H1 (cell line): ENCODE data around the gene GDF15. TPM values are rescaled to one million over a fixed set of nuclear protein-coding genes. Genes with fewer than 3 reads are reported as not detected.
A peak's percentile ranks its signal among the peaks of the same experiment; 100 is the strongest.

Experiments
- CBX5 ChIP-seq: fragments of 300-800, 300-1000 bp; sonication (generic); IDR thresholded peaks from 2 replicates; pipeline ENCODE4 v1.7.1; 2016; ENCODE audit warnings: antibody characterized with exemption, low read length, low read depth
- CHD7 ChIP-seq: fragments of 300-600 bp; sonication (generic); IDR thresholded peaks from 2 replicates; pipeline ENCODE4 v1.7.1; 2012; ENCODE audit warnings: low read length, moderate library complexity, mild to moderate bottlenecking, inconsistent platforms; ENCODE audit not compliant: insufficient replicate concordance
- CREB1 ChIP-seq: IDR thresholded peaks from 2 replicates; pipeline ENCODE4 v1.6.1; 2012; ENCODE audit warnings: inconsistent platforms
- EP300 ChIP-seq, 2 experiments: IDR thresholded peaks; 1 replicate in 1 of 2; 2 replicates in 1 of 2; pipeline ENCODE4 v1.6.1; 2011 to 2012; ENCODE audit warnings: low read depth in 2 of 2, low read length in 2 of 2, mild to moderate bottlenecking in 2 of 2, borderline replicate concordance in 1 of 2, inconsistent platforms in 1 of 2, moderate library complexity in 1 of 2
- EZH2 ChIP-seq: fragments of 200-600 bp; sonication (generic); IDR thresholded peaks from 2 replicates; pipeline ENCODE4 v1.7.1; 2012; ENCODE audit warnings: low read depth, mild to moderate bottlenecking, moderate library complexity, low read length, inconsistent platforms; ENCODE audit not compliant: severe bottlenecking
- GTF2F1 ChIP-seq: IDR thresholded peaks from 2 replicates; pipeline ENCODE4 v1.6.1; 2012; ENCODE audit warnings: low read depth, low read length, improper control_type of control experiment, borderline replicate concordance
- JUN ChIP-seq: IDR thresholded peaks from 2 replicates; pipeline ENCODE4 v1.6.1; 2011; ENCODE audit warnings: low read depth, mild to moderate bottlenecking, improper control_type of control experiment, low read length
- PHF8 ChIP-seq: fragments of 200-600 bp; sonication (generic); conservative IDR thresholded peaks from 2 replicates; pipeline ENCODE4 v1.7.1; 2012; ENCODE audit warnings: low read depth, mild to moderate bottlenecking, inconsistent platforms, low read length, moderate library complexity
- POU5F1 ChIP-seq: IDR thresholded peaks from 2 replicates; pipeline ENCODE4 v1.6.1; 2011; ENCODE audit warnings: low read depth, mild to moderate bottlenecking, low read length, moderate library complexity
- polyA plus RNA-seq, 7 experiments: library from polyadenylated mRNA; depleted of rRNA in 3 of 7; stranded (reverse) in 5 of 7; unstranded in 2 of 7; fragments of >200 nt in 5 of 7; fragments of 200-250 nt in 2 of 7; gene quantifications; 1 replicate in 5 of 7; 2 replicates in 1 of 7; 4 replicates in 1 of 7; pipeline versions ENCODE4 v1.2.1 to v1.2.3, GENCODE V29; 2011 to 2013; ENCODE audit warnings: missing spikeins in 2 of 7, mixed read lengths in 2 of 7
- total RNA-seq: library from RNA; stranded (reverse); fragmentation: NEBNext Ultra II Directional; extraction: Animal tissue kit (Norgen Biotek cat#: 25700); gene quantifications from 2 replicates; pipeline ENCODE4 v1.2.1, GENCODE V29; 2021

Gene GDF15
- total and polyA plus RNA-seq, 2 of the 8 experiments (the other 6 are each of a cell fraction or from before 2014, with no cell fraction given) = 4.1 to 8.5 TPM

GRCh38 chr19:18428787-18429674, 43.1 kb downstream of the GDF15 start (continued):
- TF ChIP-seq PHF8 = peak; percentile 36; the same call in 1 of the 2 replicates
- no peak for TF ChIP-seq EZH2
- no peak for TF ChIP-seq JUN
- no peak for TF ChIP-seq POU5F1
- no peak for TF ChIP-seq GTF2F1
- no peak for TF ChIP-seq EP300 (IDR thresholded peaks at IDR 0.05; ENCODE audit: borderline replicate concordance in 1 of 2, low read depth in 2 of 2, low read length in 2 of 2)
- peak; percentile 49 for TF ChIP-seq CREB1
- no peak for TF ChIP-seq CHD7
- TF ChIP-seq CBX5 = no peak
